ENCODE measurements around the gene GSE1.

Gene GSE1

GRCh38 chr16:85633888-85634287 is 20.8 kb downstream of the GSE1 start:
- no peak overlapping the region for H3K4me3 Mint-ChIP-seq
- peaks cover 8% of the 10 kb centered on the region for H3K36me3 Mint-ChIP-seq (ENCODE audit: low read depth)
- no peak overlapping the region for H3K27ac Mint-ChIP-seq
- peaks cover 8% of the 10 kb centered on the region for H3K9me3 Mint-ChIP-seq
- peaks cover 7% of the 10 kb centered on the region for H3K4me1 Mint-ChIP-seq (ENCODE audit: low read depth)
- no peaks in the 10 kb centered on the region for H3K27me3 Mint-ChIP-seq

- peaks cover 4% of the 10 kb centered on the region for H3K4me1 Mint-ChIP-seq (ENCODE audit: low read depth)
- H3K9me3 Mint-ChIP-seq = no peaks in the 10 kb centered on the region
- no peak overlapping the region for H3K27ac Mint-ChIP-seq
- no peaks in the 10 kb centered on the region for H3K36me3 Mint-ChIP-seq (ENCODE audit: low read depth)
- H3K4me3 Mint-ChIP-seq = no peak overlapping the region
- no peaks in the 10 kb centered on the region for H3K27me3 Mint-ChIP-seq
Observed at GRCh38 chr16:85634747-85635544, 21.8 kb downstream of the GSE1 start.

GRCh38 chr16:85635545-85636140 is 22.5 kb downstream of the GSE1 start:
- no peak overlapping the region for H3K27ac Mint-ChIP-seq
- no peaks in the 10 kb centered on the region for H3K27me3 Mint-ChIP-seq
- H3K9me3 Mint-ChIP-seq = no peaks in the 10 kb centered on the region
- H3K36me3 Mint-ChIP-seq (ENCODE audit: low read depth) = no peaks in the 10 kb centered on the region
- peaks cover 4% of the 10 kb centered on the region for H3K4me1 Mint-ChIP-seq (ENCODE audit: low read depth)
- H3K4me3 Mint-ChIP-seq = no peak overlapping the region

GRCh38 chr16:85636234-85636812 is 23.2 kb downstream of the GSE1 start:
- Mint-ChIP-seq H3K36me3 (ENCODE audit: low read depth) (no peaks in the 10 kb centered on the region), H3K27ac (no peak overlapping the region), H3K9me3 (no peaks in the 10 kb centered on the region), H3K4me1 (ENCODE audit: low read depth) (peaks cover 4% of the 10 kb centered on the region), H3K27me3 (no peaks in the 10 kb centered on the region), H3K4me3 (no peak overlapping the region)

GRCh38 chr16:85637061-85637807 is 24.1 kb downstream of the GSE1 start:
- no peaks in the 10 kb centered on the region for H3K36me3 Mint-ChIP-seq (ENCODE audit: low read depth)
- H3K9me3 Mint-ChIP-seq = no peaks in the 10 kb centered on the region
- no peak overlapping the region for H3K27ac Mint-ChIP-seq
- no peak overlapping the region for H3K4me3 Mint-ChIP-seq
- H3K4me1 Mint-ChIP-seq (ENCODE audit: low read depth) = peaks cover 4% of the 10 kb centered on the region
- no peaks in the 10 kb centered on the region for H3K27me3 Mint-ChIP-seq

- no peak overlapping the region for H3K27ac Mint-ChIP-seq
- no peaks in the 10 kb centered on the region for H3K27me3 Mint-ChIP-seq
- H3K9me3 Mint-ChIP-seq = no peaks in the 10 kb centered on the region
- no peak overlapping the region for H3K4me3 Mint-ChIP-seq
- H3K4me1 Mint-ChIP-seq (ENCODE audit: low read depth) = peaks cover 7% of the 10 kb centered on the region
- H3K36me3 Mint-ChIP-seq (ENCODE audit: low read depth) = no peaks in the 10 kb centered on the region
Observed at GRCh38 chr16:85637808-85638647, 24.9 kb downstream of the GSE1 start.

GRCh38 chr16:85638695-85639409 is 25.7 kb downstream of the GSE1 start:
- H3K9me3 Mint-ChIP-seq = no peaks in the 10 kb centered on the region
- H3K4me1 Mint-ChIP-seq (ENCODE audit: low read depth) = peaks cover 8% of the 10 kb centered on the region
- no peak overlapping the region for H3K27ac Mint-ChIP-seq
- H3K36me3 Mint-ChIP-seq (ENCODE audit: low read depth) = no peaks in the 10 kb centered on the region
- H3K4me3 Mint-ChIP-seq = no peak overlapping the region
- no peaks in the 10 kb centered on the region for H3K27me3 Mint-ChIP-seq

GRCh38 chr16:85639529-85640253 is 26.6 kb downstream of the GSE1 start:
- Mint-ChIP-seq H3K27ac (no peak overlapping the region), H3K4me3 (no peak overlapping the region), H3K9me3 (no peaks in the 10 kb centered on the region), H3K27me3 (no peaks in the 10 kb centered on the region), H3K4me1 (ENCODE audit: low read depth) (peaks cover 8% of the 10 kb centered on the region), H3K36me3 (ENCODE audit: low read depth) (no peaks in the 10 kb centered on the region)

GRCh38 chr16:85640254-85640558 is 27.1 kb downstream of the GSE1 start:
- H3K27ac Mint-ChIP-seq = no peak overlapping the region
- H3K9me3 Mint-ChIP-seq = no peaks in the 10 kb centered on the region
- no peak overlapping the region for H3K4me3 Mint-ChIP-seq
- peaks cover 8% of the 10 kb centered on the region for H3K4me1 Mint-ChIP-seq (ENCODE audit: low read depth)
- no peaks in the 10 kb centered on the region for H3K36me3 Mint-ChIP-seq (ENCODE audit: low read depth)
- no peaks in the 10 kb centered on the region for H3K27me3 Mint-ChIP-seq

- Mint-ChIP-seq H3K4me3 (no peak overlapping the region), H3K27ac (no peak overlapping the region), H3K36me3 (ENCODE audit: low read depth) (no peaks in the 10 kb centered on the region), H3K9me3 (no peaks in the 10 kb centered on the region), H3K4me1 (ENCODE audit: low read depth) (peaks cover 8% of the 10 kb centered on the region), H3K27me3 (no peaks in the 10 kb centered on the region)
Observed at GRCh38 chr16:85640585-85640984, 27.5 kb downstream of the GSE1 start.

- Mint-ChIP-seq H3K27ac (no peak overlapping the region), H3K4me3 (no peak overlapping the region), H3K9me3 (no peaks in the 10 kb centered on the region), H3K36me3 (ENCODE audit: low read depth) (no peaks in the 10 kb centered on the region), H3K4me1 (ENCODE audit: low read depth) (peaks cover 8% of the 10 kb centered on the region), H3K27me3 (no peaks in the 10 kb centered on the region)
Observed at GRCh38 chr16:85641305-85641704, 28.2 kb downstream of the GSE1 start.

GRCh38 chr16:85641776-85642176 is 28.7 kb downstream of the GSE1 start:
- Mint-ChIP-seq H3K27me3 (no peaks in the 10 kb centered on the region), H3K36me3 (ENCODE audit: low read depth) (no peaks in the 10 kb centered on the region)

GRCh38 chr16:85642762-85643358 is 29.7 kb downstream of the GSE1 start:
- Mint-ChIP-seq H3K27ac (no peak overlapping the region), H3K4me3 (no peak overlapping the region), H3K27me3 (no peaks in the 10 kb centered on the region), H3K36me3 (ENCODE audit: low read depth) (no peaks in the 10 kb centered on the region), H3K4me1 (ENCODE audit: low read depth) (peaks cover 8% of the 10 kb centered on the region), H3K9me3 (no peaks in the 10 kb centered on the region)

More at GRCh38 chr16:85641776-85642176, 28.7 kb downstream of the GSE1 start:
- no peak overlapping the region for H3K4me3 Mint-ChIP-seq
- no peak overlapping the region for H3K27ac Mint-ChIP-seq
- peaks cover 8% of the 10 kb centered on the region for H3K4me1 Mint-ChIP-seq (ENCODE audit: low read depth)
- no peaks in the 10 kb centered on the region for H3K9me3 Mint-ChIP-seq

Measured in stimulated activated naive CD8-positive, alpha-beta T cell treated with anti-CD3 and anti-CD28 coated beads, Interleukin-15, Interleukin-2, amounts not matched to agents 100 ng/mL and 50 ng/mL, for 24 hours (primary cell).